Peyer's patch (tissue), 4 donors: Measurements from ENCODE around the gene ARFIP2. TPM values are rescaled to one million over a fixed set of nuclear protein-coding genes. Genes with fewer than 3 reads are reported as not detected.

Source experiments
- DNase-seq, 3 donors: peaks; one replicate each; pipeline ENCODE4 v3.0.0-alpha.2; 2017 to 2019
- H3K27ac ChIP-seq, 4 donors: fragments of 200-600 bp; sonication (generic); one replicate each; pipeline ENCODE4 v1.5.1; 2016 to 2019
- H3K27me3 ChIP-seq, 2 donors: fragments of 200-600 bp; sonication (generic); one replicate each; pipeline ENCODE4 v1.5.1; 2019
- H3K36me3 ChIP-seq, 3 donors: fragments of 200-600 bp; sonication (generic); one replicate each; pipeline ENCODE4 v1.5.1; 2016 to 2019
- H3K4me1 ChIP-seq, 4 donors: fragments of 200-600 bp; sonication (generic); one replicate each; pipeline ENCODE4 v1.5.1; 2016 to 2019
- H3K4me3 ChIP-seq, 4 donors: fragments of 200-600 bp; sonication (generic); 1 replicate in 3 of 4; 2 replicates in 1 of 4; pipeline ENCODE4 v1.5.1; 2016 to 2019; ENCODE audit warnings: mild to moderate bottlenecking in 1 of 4
- H3K9me3 ChIP-seq, 4 donors: fragments of 200-600 bp; sonication (generic); one replicate each; pipeline ENCODE4 v1.5.1; 2016 to 2019; ENCODE audit warnings: mild to moderate bottlenecking in 1 of 4
- POLR2A ChIP-seq, 2 donors: fragments of 450-650 bp; IDR thresholded peaks; one replicate each; pipeline ENCODE4 v1.5.1; 2017; ENCODE audit warnings: antibody characterized with exemption in 2 of 2, mild to moderate bottlenecking in 2 of 2, moderate library complexity in 2 of 2
- total RNA-seq, 4 donors: library from RNA; depleted of rRNA; stranded (reverse); fragments of >200 nt; gene quantifications; one replicate each; pipeline ENCODE4 v1.1.0, GENCODE V29; 2016
- TF ChIP-seq, protein P1 (sequence below), 6 experiments: fragments of 450-650 bp in 4 of 6; fragments of 200-600 bp in 2 of 6; sonication (generic) in 1 of 6; IDR thresholded peaks; one replicate each; pipeline ENCODE4 v1.5.1; 2017 to 2019; ENCODE audit warnings: antibody characterized with exemption in 6 of 6, mild to moderate bottlenecking in 3 of 6, moderate library complexity in 1 of 6

The ARFIP2 gene
- total RNA-seq, 4 donors from 2014 or later = 104 to 140 (median 133) TPM

DNA sequence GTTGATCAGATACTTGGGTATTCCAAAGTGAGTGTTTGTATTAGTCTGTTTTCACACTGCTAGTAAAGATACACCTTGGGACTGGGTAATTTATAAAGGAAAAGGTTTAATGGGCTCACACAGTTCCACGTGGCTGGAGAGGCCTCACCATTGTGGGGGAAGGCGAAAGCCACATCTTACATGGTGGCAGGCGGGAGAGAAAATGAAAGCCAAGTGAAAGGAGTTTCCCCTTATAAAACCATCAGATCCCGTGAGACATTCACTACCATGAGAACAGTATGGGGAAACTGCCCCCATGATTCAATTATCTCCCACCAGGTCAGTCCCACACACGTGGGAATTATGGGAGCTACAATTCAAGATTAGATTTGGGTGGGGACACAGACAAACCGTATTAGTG is 7.2 kb upstream of the ARFIP2 start:
- DNase-seq = no peak
- Histone ChIP-seq H3K9me3 (no peaks in the 10 kb centered on the region), H3K36me3 (peaks cover 0 to 32% (median 0%) of the 10 kb centered on the region in 3 donors), H3K4me1 (peaks cover 0 to 39% (median 0%) of the 10 kb centered on the region in 4 donors), H3K27me3 (no peaks in the 10 kb centered on the region), H3K27ac (peak overlapping the region in 2 of 4 donors; percentile 55 to 85), H3K4me3 (no peak overlapping the region)
- no peak for TF ChIP-seq POLR2A (IDR thresholded peaks at IDR 0.05)
- TF ChIP-seq, protein P1, sequence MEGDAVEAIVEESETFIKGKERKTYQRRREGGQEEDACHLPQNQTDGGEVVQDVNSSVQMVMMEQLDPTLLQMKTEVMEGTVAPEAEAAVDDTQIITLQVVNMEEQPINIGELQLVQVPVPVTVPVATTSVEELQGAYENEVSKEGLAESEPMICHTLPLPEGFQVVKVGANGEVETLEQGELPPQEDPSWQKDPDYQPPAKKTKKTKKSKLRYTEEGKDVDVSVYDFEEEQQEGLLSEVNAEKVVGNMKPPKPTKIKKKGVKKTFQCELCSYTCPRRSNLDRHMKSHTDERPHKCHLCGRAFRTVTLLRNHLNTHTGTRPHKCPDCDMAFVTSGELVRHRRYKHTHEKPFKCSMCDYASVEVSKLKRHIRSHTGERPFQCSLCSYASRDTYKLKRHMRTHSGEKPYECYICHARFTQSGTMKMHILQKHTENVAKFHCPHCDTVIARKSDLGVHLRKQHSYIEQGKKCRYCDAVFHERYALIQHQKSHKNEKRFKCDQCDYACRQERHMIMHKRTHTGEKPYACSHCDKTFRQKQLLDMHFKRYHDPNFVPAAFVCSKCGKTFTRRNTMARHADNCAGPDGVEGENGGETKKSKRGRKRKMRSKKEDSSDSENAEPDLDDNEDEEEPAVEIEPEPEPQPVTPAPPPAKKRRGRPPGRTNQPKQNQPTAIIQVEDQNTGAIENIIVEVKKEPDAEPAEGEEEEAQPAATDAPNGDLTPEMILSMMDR (IDR thresholded peaks at IDR 0.05) = no peak

DNA sequence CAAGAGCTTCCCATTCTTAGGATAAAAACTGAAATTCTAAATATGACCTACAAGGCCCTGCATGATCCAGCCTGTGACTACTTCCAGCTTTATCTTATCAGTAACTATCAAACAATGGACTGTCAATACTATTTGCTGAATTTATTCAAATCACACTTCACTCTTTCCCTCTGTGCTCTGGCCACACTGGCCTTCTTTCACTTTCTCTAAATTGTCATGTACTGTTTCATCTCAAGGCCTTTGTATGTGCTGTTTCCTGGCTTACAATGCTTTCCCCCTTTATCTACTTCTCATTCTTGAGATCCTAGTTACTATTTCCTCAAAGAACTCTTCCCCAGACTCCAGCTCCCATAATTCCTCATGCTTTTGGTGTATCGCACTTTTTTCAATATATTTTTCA is 5.8 kb upstream of the ARFIP2 start:
- Histone ChIP-seq H3K27me3 (no peaks in the 10 kb centered on the region), H3K9me3 (no peaks in the 10 kb centered on the region), H3K4me1 (peaks cover 8 to 53% (median 10%) of the 10 kb centered on the region in 4 donors), H3K36me3 (peaks cover 0 to 34% (median 0%) of the 10 kb centered on the region in 3 donors), H3K27ac (peak overlapping the region in 1 of 4 donors; percentile 58), H3K4me3 (no peak overlapping the region)
- TF ChIP-seq, protein P1 (IDR thresholded peaks at IDR 0.05) = no peak
- TF ChIP-seq POLR2A (IDR thresholded peaks at IDR 0.05) = no peak
- DNase-seq = no peak

DNA sequence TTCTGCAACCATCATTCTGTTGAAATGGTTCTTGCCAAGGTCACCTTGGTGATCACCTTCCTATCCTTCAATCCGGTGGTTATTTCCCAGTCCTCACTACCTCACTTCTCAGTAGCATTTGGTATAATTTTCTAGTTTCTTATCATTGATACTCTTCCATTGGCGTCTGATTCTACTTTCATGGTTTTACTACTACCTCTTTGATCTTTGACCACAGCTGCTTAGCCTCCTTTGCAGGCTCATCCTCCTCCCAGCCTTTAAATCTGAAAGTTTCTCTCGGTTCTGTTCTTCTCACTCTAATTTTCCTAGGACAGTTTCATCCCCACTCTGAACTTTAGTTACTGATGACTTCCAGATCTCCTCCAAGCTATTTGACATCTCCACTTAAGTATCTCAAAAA is 5.1 kb upstream of the ARFIP2 start:
- TF ChIP-seq, protein P1 (IDR thresholded peaks at IDR 0.05) = no peak
- Histone ChIP-seq H3K27ac (peak overlapping the region in 1 of 4 donors; percentile 58), H3K9me3 (no peaks in the 10 kb centered on the region), H3K36me3 (peaks cover 0 to 34% (median 0%) of the 10 kb centered on the region in 3 donors), H3K4me3 (no peak overlapping the region), H3K27me3 (no peaks in the 10 kb centered on the region), H3K4me1 (peaks cover 10 to 55% (median 11%) of the 10 kb centered on the region in 4 donors)
- no peak for DNase-seq

DNA sequence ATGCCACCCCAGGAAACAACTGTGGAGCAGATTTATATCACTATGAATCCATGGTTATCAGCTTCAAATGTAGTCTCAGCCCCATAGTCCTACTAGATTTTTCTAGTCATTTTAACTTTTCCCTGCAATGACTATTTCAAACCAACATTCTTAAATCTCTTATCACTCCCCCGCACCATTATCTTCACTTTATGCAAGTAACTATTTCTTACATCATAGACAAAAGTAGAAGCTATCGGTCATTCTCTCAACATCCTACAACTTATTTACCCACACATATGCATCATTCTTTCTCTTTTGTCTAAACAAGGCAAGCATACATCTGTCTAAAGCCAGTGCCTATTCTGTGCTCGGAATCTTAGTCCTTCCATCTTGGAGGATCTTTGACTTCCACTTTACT is 4.5 kb upstream of the ARFIP2 start:
- Histone ChIP-seq H3K4me1 (peaks cover 10 to 56% (median 11%) of the 10 kb centered on the region in 4 donors), H3K9me3 (no peaks in the 10 kb centered on the region), H3K27me3 (no peaks in the 10 kb centered on the region), H3K36me3 (peaks cover 0 to 34% (median 0%) of the 10 kb centered on the region in 3 donors), H3K27ac (peak overlapping the region in 1 of 4 donors; percentile 30), H3K4me3 (no peak overlapping the region)
- DNase-seq = no peak
- no peak for TF ChIP-seq POLR2A (IDR thresholded peaks at IDR 0.05)
- TF ChIP-seq, protein P1 (IDR thresholded peaks at IDR 0.05) = no peak

DNA sequence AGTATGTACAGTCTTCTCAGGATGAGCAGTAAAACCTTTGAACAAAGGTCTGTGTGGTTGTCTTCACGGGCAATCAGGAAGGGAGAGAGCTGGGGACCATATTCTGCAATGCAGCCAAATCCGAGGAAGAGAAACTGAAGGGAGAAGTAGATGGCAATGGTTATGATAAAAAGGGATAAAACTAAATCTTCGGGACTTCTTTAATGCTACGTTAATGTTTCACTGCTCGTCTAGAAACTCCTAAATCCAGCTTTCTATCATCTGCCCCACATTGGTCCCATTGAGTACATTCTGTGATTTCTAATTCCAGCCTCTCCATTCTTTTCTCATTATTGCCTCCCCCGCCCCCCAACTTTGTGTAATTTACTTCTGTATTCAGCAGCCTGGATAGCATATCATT is 1.9 kb upstream of the ARFIP2 start:
- Histone ChIP-seq H3K36me3 (peaks cover 0 to 50% (median 0%) of the 10 kb centered on the region in 3 donors), H3K4me3 (no peak overlapping the region), H3K27ac (peak overlapping the region in 1 of 4 donors; percentile 99), H3K27me3 (no peaks in the 10 kb centered on the region), H3K4me1 (peaks cover 10 to 57% (median 13%) of the 10 kb centered on the region in 4 donors), H3K9me3 (no peaks in the 10 kb centered on the region)
- no peak for TF ChIP-seq POLR2A (IDR thresholded peaks at IDR 0.05)
- TF ChIP-seq, protein P1 (IDR thresholded peaks at IDR 0.05) = no peak
- no peak for DNase-seq
